GM13976 (cell line): Measurements from ENCODE around the gene IFFO2.

ENCODE experiments used
- DNase-seq: peaks from one replicate; pipeline ENCODE4 v3.0.0; 2012; ENCODE audit warnings: low spot score
- in situ Hi-C: fragments of 300-500 bp; cut with MboI; formaldehyde crosslinking; loops from one replicate; pipeline ENCODE4 v1.12.0; 2022; ENCODE audit warnings: low sequenced_read_pairs, mixed read lengths, inconsistent platforms; ENCODE audit not compliant: unreplicated experiment
- TF ChIP-seq, protein P1 (sequence below): IDR thresholded peaks from 2 replicates; pipeline ENCODE4 v1.5.1; 2012; ENCODE audit warnings: borderline replicate concordance, mild to moderate bottlenecking; ENCODE audit not compliant: insufficient read depth; ENCODE audit errors: extremely low read depth, missing control alignments, control extremely low read depth

Gene IFFO2

GRCh38 chr1:18960409-18960808, 3.9 kb upstream of the IFFO2 start:
- no peak for DNase-seq
- in situ Hi-C loops: no loop called here
- TF ChIP-seq, protein P1, sequence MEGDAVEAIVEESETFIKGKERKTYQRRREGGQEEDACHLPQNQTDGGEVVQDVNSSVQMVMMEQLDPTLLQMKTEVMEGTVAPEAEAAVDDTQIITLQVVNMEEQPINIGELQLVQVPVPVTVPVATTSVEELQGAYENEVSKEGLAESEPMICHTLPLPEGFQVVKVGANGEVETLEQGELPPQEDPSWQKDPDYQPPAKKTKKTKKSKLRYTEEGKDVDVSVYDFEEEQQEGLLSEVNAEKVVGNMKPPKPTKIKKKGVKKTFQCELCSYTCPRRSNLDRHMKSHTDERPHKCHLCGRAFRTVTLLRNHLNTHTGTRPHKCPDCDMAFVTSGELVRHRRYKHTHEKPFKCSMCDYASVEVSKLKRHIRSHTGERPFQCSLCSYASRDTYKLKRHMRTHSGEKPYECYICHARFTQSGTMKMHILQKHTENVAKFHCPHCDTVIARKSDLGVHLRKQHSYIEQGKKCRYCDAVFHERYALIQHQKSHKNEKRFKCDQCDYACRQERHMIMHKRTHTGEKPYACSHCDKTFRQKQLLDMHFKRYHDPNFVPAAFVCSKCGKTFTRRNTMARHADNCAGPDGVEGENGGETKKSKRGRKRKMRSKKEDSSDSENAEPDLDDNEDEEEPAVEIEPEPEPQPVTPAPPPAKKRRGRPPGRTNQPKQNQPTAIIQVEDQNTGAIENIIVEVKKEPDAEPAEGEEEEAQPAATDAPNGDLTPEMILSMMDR: no peak

GRCh38 chr1:18959591-18959990, 3.1 kb upstream of the IFFO2 start:
- TF ChIP-seq, protein P1: no peak
- in situ Hi-C loops: no loop called here
- DNase-seq: no peak

DNA sequence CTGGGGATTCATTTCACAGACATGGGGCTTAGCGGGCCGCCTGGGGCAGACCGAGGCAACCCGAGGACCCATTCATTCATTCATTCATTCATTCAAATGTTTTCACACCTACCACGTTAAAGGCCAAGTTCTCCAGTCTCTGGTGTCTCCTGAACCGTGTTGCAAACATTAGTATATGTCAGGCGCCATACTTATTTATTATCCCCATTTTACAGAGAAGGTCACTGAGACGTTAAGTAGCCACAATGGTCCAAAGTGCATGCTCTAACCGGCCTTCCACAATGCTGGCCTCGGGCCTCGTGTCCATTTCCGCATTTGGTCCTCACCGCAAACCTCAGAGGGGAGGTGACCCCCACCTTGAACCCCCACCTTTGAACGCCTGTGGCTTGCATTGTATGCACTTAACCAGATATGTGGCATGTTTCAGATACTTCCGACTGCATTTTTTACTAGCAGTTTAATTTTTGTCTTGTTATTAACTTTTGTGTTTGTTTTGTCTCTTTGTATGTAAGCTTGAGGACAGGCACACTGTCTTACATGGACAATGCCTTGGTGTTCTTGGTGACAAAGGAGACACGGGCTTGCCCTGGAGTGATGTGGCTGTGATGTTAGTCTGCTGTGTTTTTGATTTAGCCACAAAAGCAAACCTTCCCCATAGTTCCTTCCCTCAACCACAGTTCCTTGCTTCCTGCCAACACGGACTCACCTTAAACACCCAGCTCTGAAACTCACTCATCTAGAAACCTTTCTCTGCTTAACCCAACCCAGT, 1.2 kb upstream of the IFFO2 start:
- in situ Hi-C loops: no loop called here
- TF ChIP-seq, protein P1: no peak
- no peak for DNase-seq

DNA sequence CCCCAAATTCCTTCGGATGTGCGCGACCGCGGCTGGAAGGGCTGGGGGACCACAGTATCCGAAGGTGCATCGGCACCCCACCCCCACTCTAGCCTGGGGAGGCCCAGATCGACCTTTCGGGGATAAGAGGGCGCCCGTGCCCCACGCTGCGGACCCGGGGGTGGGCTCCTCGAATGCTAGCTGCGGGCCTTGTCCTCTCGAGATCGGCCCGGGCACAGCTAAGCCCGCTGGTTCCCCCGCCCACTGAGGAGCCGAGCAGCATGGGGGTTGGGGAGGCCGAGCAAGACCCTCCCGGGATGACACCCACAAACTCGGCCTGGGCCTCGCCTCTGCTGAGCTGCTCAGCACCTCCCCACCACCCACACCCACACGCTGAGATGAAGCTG, 653 bp upstream of the IFFO2 start:
- in situ Hi-C loops: no loop called here
- no peak for DNase-seq
- TF ChIP-seq, protein P1: no peak

GRCh38 chr1:18955441-18956192, 859 bp downstream of the IFFO2 start:
- in situ Hi-C loops: no loop called here
- TF ChIP-seq, protein P1: peak; percentile 51
- DNase-seq: peak; percentile 57

- TF ChIP-seq, protein P1: no peak
- in situ Hi-C loops: no loop called here
- no peak for DNase-seq
Measured at GRCh38 chr1:18955131-18955440, 1.4 kb downstream of the IFFO2 start.
